ENCODE measurements around the gene DCST2.

Gene DCST2

DNA sequence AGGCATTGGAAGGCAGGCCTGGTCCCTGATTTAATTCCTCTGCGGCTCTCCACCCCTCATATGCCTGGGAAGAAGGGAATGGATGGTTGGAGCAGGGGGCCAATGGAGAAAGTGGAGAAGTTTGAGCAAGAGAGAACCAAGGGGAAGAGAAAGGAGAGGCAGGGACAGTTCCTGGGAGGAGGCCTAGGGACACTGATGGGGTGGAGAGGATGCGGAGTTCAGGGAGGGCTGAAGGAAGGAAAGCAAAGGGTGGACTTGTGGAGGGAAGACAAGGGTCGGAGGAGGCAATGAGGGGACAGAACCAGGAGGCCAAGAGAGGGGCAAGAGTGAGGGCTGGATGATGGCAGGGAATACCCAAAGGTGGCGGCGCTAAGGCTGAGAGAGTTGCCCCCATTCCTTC is 23.8 kb downstream of the DCST2 start:
- no peak overlapping the region for H3K4me3 ChIP-seq (ENCODE audit: low read length)
- DNase-seq (ENCODE audit: low read depth): no peak
- TF ChIP-seq, protein P1, sequence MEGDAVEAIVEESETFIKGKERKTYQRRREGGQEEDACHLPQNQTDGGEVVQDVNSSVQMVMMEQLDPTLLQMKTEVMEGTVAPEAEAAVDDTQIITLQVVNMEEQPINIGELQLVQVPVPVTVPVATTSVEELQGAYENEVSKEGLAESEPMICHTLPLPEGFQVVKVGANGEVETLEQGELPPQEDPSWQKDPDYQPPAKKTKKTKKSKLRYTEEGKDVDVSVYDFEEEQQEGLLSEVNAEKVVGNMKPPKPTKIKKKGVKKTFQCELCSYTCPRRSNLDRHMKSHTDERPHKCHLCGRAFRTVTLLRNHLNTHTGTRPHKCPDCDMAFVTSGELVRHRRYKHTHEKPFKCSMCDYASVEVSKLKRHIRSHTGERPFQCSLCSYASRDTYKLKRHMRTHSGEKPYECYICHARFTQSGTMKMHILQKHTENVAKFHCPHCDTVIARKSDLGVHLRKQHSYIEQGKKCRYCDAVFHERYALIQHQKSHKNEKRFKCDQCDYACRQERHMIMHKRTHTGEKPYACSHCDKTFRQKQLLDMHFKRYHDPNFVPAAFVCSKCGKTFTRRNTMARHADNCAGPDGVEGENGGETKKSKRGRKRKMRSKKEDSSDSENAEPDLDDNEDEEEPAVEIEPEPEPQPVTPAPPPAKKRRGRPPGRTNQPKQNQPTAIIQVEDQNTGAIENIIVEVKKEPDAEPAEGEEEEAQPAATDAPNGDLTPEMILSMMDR (conservative IDR thresholded peaks at IDR 0.05; ENCODE audit: low read depth, low read length): no peak

DNA sequence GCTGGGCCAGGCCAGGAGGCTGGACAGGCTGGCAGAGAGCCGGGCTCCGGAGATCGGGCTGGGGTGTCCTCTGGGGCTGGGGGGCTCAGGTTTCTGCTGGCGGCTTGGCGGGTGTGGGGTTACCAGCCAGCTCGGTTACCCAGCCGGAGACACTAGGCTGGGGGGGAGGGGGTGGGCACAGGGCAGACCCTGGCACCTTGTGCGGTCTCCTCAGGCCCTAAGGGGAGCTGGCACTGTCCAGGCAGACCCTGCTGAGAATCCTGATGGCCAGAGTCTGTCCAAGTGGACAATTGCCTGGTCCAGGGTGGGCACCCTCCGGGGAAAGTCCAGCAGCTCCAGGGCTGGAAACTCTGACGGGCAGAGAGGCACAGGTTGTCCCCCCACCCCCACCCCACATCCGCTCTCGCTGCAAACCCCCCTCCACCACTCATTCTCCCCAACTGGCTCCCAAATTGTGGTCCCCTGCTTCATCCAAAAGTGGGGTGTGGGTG is 24.3 kb downstream of the DCST2 start:
- no peak overlapping the region for H3K4me3 ChIP-seq (ENCODE audit: low read length)
- no peak for DNase-seq (ENCODE audit: low read depth)
- TF ChIP-seq, protein P1 (conservative IDR thresholded peaks at IDR 0.05; ENCODE audit: low read depth, low read length): no peak

GRCh38 chr1:155008015-155008941 is 25.3 kb downstream of the DCST2 start:
- no peak for DNase-seq (ENCODE audit: low read depth)
- TF ChIP-seq, protein P1 (conservative IDR thresholded peaks at IDR 0.05; ENCODE audit: low read depth, low read length): no peak
- H3K4me3 ChIP-seq (ENCODE audit: low read length): no peak overlapping the region

DNA sequence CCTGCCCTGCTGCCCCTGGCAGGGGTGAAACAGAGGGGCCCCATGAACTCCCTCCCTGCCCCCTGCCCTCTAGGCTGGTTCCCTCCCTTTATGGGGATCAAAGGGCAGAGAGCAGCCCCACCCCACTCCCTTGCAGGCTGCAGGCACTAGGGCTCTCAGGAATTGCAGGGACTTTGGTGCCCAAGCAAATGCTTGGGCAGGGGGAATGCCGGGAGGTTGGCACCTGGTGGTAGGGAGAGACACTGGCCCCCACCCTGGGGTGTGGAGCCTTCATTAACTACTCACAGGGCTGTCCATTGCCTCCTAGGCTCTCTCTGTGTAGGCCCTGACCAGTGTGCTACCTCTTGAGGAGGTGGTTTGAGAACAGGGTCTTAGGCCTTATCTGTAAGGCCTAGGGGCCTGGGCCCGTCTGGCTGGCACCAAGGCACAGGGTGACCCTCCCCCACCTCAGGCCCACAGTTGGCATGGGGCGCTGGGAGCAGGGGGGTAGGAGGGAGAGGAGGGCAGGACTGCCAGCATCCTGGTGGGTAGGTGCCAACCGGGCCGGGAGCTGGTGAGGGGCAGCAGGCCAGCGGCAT is 26.2 kb downstream of the DCST2 start:
- no peak for DNase-seq (ENCODE audit: low read depth)
- no peak overlapping the region for H3K4me3 ChIP-seq (ENCODE audit: low read length)
- TF ChIP-seq, protein P1 (conservative IDR thresholded peaks at IDR 0.05; ENCODE audit: low read depth, low read length): no peak

GRCh38 chr1:155006601-155007101 is 26.9 kb downstream of the DCST2 start:
- no peak overlapping the region for H3K4me3 ChIP-seq (ENCODE audit: low read length)
- TF ChIP-seq, protein P1 (conservative IDR thresholded peaks at IDR 0.05; ENCODE audit: low read depth, low read length): no peak
- DNase-seq (ENCODE audit: low read depth): no peak

DNA sequence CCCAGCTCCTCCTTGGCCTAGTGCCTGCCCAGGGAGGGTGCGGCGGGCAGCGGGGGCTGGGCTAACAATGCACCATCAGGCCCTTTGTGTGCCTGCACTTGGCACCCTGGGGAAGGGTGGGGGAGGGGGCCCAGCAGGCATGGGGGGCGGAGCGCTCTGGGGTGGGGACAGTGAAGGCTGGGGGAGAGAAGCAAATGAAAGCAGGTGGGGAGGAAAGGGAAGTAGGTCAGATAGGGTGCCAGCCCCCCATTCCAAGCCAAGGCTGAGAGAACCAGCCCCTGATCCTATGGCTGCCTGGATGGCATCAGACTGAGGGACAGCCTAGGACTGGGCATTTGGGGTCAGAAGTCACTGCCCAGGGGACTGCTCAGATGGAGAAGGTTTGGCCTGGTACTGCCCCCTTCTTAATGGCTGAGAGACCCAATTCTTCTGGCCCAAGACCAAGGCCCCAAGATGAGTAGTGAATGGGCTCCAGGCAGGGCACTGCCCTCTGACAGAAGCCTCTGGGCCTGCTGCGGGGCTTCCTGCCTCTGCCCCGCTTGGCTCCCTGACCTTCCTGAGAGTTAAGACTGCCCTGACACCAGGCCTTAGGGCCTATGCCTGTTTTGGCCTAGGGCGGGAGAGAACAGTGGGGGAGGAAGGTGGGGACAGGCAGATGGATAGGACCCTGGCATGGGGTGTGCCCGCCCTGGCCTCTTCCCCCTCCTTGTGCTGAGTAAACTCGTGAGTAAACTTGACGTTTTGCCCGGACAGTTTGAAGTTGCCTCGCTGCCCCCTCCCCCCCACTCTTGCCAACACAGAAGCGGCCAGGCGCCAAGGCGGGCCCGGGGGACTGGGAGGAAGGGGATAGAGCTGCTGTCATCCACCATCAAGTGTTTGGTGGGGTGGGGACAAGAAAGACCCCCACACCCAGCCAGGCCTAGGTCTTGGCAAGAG is 28.2 kb downstream of the DCST2 start:
- DNase-seq (ENCODE audit: low read depth): no peak
- TF ChIP-seq, protein P1 (conservative IDR thresholded peaks at IDR 0.05; ENCODE audit: low read depth, low read length): no peak
- peak overlapping the region; percentile 90 for H3K4me3 ChIP-seq (ENCODE audit: low read length)

All from retinal pigment epithelial cell (primary cell).